ENCODE measurements around the gene ALDH18A1.

ALDH18A1 gene

DNA sequence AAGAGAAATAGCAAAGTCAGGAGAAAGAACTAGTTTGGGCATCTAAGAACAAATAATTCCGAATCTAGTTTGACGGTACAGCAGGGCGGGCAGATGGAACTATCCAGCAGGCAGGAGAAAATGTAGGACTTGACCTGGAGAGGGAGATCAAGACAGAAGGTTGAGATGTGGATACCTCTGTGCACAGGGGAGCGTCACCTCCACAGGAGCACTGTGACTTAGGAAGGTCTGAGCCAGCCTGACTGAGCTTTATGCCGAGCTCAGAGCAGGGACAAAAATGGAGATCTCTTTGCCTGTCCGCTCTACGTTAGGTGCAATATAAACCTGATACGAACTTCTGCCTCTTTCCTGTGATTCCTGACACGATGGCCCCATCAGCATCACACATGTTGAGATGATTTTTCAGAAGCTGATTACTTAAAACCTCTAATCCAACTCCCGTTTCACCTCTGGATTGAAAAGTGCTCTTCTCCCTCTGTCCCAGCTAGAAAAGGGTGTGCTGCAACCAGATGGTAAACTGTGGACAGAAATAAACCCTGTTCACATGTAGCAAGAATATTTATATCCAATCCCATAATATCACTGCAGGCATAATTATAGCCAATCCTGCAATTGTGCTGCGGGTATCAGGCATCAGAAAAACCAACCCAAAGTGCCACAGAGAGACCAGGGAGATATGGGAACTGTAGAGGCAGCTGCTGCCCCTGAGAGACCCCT, 81.7 kb downstream of the ALDH18A1 start:
- DNase-seq: no peak

DNA sequence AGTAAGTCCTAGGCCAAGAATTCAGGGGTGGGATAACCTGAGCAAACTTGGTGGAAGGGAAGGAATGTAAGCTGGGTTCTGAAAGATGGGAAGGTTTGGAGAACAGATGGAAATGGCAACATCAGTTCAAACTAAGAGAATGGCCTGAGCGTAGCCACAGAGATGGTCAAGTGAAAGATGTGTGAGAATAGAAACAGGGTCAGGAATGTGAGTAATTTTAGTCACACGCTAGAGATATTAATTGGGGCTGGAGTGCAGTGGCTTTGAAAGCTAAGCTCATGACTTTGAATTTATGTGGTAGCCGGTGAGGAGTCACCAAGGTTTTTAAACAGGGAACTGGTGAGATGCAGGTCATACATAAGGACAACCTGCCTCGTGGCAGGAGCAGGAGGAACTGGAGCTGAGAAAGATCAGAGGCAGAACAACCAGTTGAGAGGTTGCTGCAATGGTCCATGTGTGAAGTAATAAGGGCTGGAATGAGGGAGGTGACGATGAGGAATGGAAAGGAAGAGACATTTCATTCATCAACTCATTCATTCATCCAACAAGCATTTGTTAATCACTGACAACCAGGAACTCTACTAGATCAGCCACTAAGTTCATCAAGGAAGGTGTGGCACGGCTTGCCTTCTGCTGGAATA, 82.4 kb downstream of the ALDH18A1 start:
- no peak for DNase-seq

DNA sequence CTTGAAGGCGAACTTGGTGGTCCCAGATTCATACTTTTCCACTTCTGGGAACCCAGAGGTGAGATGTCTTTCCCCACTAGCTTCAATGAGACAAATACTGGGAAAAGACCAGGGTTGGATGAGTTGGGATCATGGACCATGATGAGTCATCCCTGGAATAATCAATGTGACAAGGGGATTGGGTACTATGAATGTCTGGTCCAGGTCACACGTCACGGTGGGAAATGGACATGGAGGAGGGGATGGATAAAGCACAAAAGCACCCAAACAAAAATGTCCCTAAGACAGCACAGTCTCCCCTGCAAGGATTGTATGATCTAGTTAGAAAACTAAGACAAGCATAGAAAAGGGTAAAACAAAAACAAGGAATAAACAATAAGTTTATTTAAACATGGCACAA, 83.0 kb downstream of the ALDH18A1 start:
- no peak for DNase-seq

- DNase-seq: no peak
Observed at GRCh38 chr10:95572131-95572820, 84.2 kb downstream of the ALDH18A1 start.

DNA sequence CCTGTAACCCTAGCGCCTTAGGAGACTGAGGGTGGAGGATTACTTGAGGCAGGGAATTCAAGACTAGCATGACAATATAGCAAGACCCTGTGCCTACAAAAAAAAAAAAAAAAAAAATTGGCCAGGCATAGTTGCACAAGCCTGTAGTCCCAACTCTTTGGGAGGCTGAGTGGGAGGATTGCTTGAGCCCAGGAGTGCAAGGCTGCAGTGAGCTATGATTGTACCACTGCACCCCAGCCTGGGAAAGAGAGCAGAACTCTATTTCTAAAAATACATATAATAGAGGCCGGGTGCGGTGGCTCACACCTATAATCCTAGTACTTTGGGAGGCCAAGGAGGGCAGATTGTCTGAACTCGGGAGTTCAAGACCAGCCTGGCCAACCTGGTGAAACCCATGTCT, 85.1 kb downstream of the ALDH18A1 start:
- DNase-seq: no peak

GRCh38 chr10:95569368-95569767, 87.1 kb downstream of the ALDH18A1 start:
- no peak for DNase-seq

GRCh38 chr10:95567903-95568630, 88.4 kb downstream of the ALDH18A1 start:
- DNase-seq: no peak

- no peak for DNase-seq
Observed at GRCh38 chr10:95566136-95566535, 90.4 kb downstream of the ALDH18A1 start.

DNA sequence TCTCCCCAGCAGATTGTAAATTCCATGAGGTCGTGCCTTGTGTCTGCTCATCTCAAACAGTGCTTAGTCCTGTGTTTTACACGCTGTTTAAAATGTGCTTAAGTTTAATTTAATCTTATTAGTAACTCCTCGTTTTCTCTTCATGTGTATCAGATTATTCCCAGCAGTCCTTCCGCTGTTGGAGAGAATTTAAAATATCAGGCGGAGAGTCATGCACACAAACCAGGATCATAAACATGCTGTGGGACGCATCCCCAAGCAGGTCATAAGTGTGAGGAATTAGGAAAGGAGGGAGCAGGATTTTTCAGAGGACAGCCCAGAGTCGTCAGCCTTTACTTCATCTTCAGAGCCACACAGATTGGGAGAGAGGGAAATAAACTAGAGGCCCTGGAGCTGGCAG, 91.2 kb downstream of the ALDH18A1 start:
- no peak for DNase-seq

GRCh38 chr10:95564291-95564690, 92.2 kb downstream of the ALDH18A1 start:
- DNase-seq: no peak

GRCh38 chr10:95562341-95562965, 94.1 kb downstream of the ALDH18A1 start:
- no peak for DNase-seq

DNA sequence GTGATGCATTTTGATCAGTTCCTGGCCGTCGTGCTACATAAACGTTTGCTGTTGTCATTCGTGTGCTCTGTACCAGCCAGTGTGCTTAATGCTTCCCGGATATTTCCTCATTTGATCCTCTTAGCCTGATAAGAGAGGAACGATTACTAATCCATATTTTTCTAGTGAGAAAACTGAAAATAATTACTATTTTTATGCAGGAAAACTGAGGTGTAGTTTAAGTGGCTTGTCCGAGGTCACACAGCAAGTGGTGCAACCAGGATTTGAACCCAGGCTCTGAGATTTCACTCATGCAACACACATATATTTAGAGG, 94.7 kb downstream of the ALDH18A1 start:
- DNase-seq: no peak

DNA sequence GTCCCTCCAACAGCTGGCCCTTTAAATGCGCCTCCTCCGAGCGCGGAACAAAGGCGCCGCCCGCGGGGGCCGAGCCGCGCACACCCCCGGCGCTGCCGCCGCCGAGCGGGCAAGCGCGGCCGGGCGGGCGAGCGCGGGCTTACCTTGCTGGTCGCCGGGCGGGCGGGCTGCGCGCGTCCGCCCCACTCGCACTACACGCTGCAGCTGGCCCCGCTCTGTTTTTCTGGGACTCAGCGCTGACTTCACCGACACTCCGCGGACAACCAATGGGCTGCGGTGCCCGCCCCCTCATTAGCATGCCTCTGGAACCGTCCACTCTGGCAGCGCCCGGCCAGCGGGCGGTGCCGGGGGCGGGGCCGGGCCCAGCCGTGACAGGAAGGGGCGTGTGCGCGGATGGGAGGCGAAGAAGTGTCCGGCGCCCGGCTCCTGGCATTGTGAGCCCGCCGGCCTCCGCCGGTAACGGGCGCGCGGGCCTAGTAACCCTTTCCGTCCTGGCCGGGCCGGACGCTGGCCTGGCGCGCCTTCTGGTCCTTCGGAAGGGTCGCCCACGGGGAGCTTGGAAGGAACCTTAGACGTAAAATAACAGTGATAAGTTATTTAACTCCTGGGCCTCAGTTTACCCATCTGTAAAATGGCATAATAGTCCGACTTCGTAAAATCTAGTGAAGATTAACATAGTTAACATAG, 95.2 kb downstream of the ALDH18A1 start, which contains the start of gene SORBS1:
Gene SORBS1, minus strand, starts transcription at position 195 of the 687 bp plus-strand sequence. CDS start 120,236 bp downstream, outside the sequence.
- DNase-seq: peak; percentile 90 to 95

DNA sequence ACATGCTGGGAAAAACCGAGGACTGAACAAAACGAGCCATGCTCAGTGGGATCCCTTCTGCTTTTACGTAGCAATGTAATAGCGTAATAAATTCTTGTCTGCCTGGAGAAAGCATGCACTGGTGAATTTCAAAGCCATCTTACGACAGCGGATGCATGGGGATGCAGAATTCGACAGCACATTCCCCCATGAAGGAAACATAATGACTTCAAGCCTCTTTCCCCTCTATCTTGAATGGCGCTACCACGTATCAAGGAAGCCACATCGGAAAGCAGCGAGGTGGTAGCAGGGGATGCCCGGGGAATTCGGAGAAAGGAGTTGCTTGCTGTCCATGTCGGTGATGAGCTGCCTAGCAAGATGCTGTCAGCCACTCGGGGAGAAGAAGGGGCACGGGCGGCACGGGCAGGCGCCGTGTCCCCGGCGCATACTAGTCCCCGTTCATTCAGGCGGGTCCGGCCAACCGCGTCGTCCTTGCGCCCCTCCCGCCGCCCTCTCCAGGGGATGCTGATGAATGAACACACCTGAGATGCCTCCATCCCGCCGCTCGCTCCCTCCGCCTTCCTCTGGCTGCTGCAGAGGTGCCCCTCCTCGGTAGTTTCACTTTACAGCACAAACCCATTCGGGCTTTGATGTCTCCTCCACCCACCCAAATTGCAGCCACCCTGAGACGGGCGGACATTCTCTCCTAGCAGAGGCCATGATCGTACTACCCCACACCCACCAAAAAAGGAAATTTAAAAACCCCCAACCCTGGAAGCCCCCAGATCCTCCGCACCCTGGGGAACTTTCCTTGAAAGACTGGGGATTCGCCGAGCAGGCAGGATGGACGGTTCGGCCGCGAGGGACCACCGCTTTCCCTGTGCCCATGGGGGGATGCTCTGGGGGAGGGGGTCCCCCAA, 96.0 kb downstream of the ALDH18A1 start:
- peak in 1 of 2 experiments; percentile 29 for DNase-seq

DNA sequence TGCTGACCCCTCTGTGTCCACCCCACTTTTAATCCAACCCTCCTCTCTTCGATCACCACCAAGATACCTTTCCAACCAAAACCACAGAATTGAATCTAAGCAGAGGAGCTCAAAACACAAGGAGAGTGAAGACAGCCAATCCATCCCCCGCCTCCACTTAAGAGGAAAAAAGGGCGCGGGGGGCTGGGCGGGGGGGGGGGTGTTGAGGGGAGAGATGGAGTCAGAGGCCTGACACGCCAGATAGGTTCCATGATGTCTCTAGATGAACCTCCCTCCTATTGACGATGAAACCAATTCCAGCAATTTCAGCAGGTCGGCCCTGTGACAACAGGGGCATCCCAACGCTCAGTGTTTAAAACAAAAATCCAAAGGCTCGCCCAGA, 96.6 kb downstream of the ALDH18A1 start:
- no peak for DNase-seq

DNA sequence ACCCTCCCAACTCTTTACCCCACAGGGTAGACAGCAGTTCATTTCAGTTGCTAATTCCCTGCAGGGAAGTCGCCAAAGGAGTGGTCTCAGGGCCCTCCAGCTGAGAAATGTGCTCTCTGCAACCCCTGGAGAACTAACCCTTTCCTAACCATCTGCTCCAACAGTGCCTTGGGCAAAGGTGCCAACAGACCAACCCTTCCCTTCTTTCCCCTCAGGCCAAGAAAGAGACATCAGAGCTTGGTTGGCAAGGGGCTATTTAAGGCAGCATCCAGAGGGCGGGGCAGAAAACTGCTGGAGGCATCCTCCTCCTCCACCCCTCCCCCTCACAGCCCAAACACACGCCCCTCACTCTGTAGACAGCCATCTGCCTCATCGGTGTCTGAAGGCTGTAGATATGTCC, 97.0 kb downstream of the ALDH18A1 start:
- DNase-seq: no peak

DNA sequence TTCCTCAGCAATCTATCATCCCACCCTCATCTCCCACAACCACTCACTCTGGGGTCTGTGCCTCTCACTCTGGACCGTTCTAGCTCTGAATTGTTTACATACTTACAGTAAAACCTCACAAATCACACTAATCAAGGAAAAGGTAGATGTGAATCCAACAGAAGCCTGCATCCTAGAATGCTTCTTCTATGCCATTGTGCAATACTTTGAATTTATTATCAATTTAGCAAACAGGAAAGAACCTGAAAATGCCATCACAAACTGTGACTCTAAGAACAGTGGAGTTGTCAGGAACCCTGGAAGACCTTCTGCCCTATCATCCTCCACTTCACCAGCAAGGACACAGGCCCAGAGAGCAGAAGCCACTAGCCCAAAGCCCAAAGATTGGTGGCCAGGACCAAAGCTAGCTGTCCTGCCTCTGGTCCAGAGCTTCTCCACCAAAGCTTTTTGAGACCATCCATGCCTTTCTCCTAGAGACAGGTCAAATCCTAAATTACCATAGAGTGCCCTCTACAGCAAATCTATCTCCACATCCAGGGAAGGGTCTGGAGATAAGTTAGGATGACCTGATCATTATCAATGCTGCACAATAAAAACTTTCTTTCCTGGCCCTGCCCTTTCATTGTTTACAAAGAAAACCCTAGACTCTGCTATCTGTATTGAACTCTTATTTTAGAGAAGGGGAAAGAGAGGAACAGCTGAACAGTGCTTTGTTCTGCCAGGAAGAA, 97.8 kb downstream of the ALDH18A1 start:
- DNase-seq: no peak

- no peak for DNase-seq
Observed at GRCh38 chr10:95556994-95557767, 99.3 kb downstream of the ALDH18A1 start.

All from NCI-H2081 (cell line).